HCT116 (cell line): ENCODE data around the gene NFKB1.

Source experiments
- CEBPB ChIP-seq: IDR thresholded peaks from 2 replicates; pipeline ENCODE4 v1.6.1; 2012; ENCODE audit warnings: low read depth
- EZH2phosphoT487 ChIP-seq: fragments of 200-600 bp; IDR thresholded peaks from 2 replicates; pipeline ENCODE4 v1.6.1; 2018; ENCODE audit warnings: antibody characterized with exemption, borderline replicate concordance
- JUND ChIP-seq: IDR thresholded peaks from 2 replicates; pipeline ENCODE4 v1.6.1; 2012
- POLR2A ChIP-seq: IDR thresholded peaks from 2 replicates; pipeline ENCODE4 v1.7.0; 2011; ENCODE audit warnings: borderline replicate concordance; ENCODE audit not compliant: insufficient read depth, insufficient read length; ENCODE audit errors: extremely low read depth
- POLR2AphosphoS5 ChIP-seq: IDR thresholded peaks from 2 replicates; pipeline ENCODE4 v1.6.1; 2011; ENCODE audit warnings: mild to moderate bottlenecking, low read depth, low read length, moderate library complexity
- RAD21 ChIP-seq: IDR thresholded peaks from 2 replicates; pipeline ENCODE4 v1.6.1; 2012; ENCODE audit warnings: low read depth, mild to moderate bottlenecking
- SIN3A ChIP-seq: IDR thresholded peaks from 2 replicates; pipeline ENCODE4 v1.6.1; 2012; ENCODE audit warnings: low read depth
- SP1 ChIP-seq: IDR thresholded peaks from 2 replicates; pipeline ENCODE4 v1.6.1; 2012; ENCODE audit warnings: low read depth
- TF ChIP-seq, protein P1 (sequence below): IDR thresholded peaks from 2 replicates; pipeline ENCODE4 v1.6.1; 2012
- TF ChIP-seq, protein P2 (sequence below), 3 experiments: fragments of 200-600 bp in 1 of 3; sonication (generic) in 1 of 3; IDR thresholded peaks in 2 of 3; conservative IDR thresholded peaks in 1 of 3; 2 replicates each; pipeline ENCODE4 v1.5.1; 2012 to 2017; ENCODE audit warnings: low read depth in 2 of 3, low read length in 2 of 3, antibody characterized with exemption in 1 of 3, borderline replicate concordance in 1 of 3, control low read depth in 1 of 3, mild to moderate bottlenecking in 1 of 3, mixed read lengths in 1 of 3, mixed run types in 1 of 3, moderate library complexity in 1 of 3; ENCODE audit not compliant: insufficient read depth in 1 of 3
- TF ChIP-seq, protein P3 (sequence below): IDR thresholded peaks from 2 replicates; pipeline ENCODE4 v1.6.1; 2012
- TF ChIP-seq, protein P4 (sequence below): IDR thresholded peaks from 2 replicates; pipeline ENCODE4 v1.6.1; 2012; ENCODE audit warnings: low read depth

DNA sequence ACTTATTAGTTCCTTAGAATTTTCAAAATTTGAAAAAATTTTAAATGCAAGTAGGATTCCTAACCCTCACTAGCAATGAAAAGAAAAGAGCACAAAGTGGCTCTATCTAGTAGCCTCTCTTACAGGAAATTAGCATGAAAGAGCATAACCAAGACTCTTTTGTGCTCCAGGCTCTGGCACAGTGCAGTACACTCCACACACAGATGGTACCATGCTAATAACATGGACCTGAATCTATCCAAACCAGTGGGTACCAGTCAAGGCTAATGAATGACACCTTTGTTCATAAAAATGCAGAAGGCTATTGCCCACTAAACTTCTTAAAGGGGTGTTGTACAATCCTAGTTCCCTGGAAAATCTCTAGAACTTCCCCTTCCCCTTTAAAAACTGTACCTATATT lies 140.6 kb downstream of the NFKB1 start:
- TF ChIP-seq RAD21 (no peak), CEBPB (no peak), POLR2AphosphoS5 (no peak), EZH2phosphoT487 (no peak), POLR2A (no peak), SP1 (no peak), SIN3A (no peak), JUND (no peak)
- TF ChIP-seq, protein P1, sequence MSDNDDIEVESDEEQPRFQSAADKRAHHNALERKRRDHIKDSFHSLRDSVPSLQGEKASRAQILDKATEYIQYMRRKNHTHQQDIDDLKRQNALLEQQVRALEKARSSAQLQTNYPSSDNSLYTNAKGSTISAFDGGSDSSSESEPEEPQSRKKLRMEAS: no peak
- TF ChIP-seq, protein P2, sequence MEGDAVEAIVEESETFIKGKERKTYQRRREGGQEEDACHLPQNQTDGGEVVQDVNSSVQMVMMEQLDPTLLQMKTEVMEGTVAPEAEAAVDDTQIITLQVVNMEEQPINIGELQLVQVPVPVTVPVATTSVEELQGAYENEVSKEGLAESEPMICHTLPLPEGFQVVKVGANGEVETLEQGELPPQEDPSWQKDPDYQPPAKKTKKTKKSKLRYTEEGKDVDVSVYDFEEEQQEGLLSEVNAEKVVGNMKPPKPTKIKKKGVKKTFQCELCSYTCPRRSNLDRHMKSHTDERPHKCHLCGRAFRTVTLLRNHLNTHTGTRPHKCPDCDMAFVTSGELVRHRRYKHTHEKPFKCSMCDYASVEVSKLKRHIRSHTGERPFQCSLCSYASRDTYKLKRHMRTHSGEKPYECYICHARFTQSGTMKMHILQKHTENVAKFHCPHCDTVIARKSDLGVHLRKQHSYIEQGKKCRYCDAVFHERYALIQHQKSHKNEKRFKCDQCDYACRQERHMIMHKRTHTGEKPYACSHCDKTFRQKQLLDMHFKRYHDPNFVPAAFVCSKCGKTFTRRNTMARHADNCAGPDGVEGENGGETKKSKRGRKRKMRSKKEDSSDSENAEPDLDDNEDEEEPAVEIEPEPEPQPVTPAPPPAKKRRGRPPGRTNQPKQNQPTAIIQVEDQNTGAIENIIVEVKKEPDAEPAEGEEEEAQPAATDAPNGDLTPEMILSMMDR (IDR thresholded peaks at IDR 0.05 in 2 of 3, conservative IDR thresholded peaks at IDR 0.05 in 1 of 3; ENCODE audit: borderline replicate concordance in 1 of 3, insufficient read depth in 1 of 3, low read depth in 2 of 3, low read length in 2 of 3): no peak
- TF ChIP-seq, protein P3, sequence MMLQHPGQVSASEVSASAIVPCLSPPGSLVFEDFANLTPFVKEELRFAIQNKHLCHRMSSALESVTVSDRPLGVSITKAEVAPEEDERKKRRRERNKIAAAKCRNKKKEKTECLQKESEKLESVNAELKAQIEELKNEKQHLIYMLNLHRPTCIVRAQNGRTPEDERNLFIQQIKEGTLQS: no peak
- TF ChIP-seq, protein P4, sequence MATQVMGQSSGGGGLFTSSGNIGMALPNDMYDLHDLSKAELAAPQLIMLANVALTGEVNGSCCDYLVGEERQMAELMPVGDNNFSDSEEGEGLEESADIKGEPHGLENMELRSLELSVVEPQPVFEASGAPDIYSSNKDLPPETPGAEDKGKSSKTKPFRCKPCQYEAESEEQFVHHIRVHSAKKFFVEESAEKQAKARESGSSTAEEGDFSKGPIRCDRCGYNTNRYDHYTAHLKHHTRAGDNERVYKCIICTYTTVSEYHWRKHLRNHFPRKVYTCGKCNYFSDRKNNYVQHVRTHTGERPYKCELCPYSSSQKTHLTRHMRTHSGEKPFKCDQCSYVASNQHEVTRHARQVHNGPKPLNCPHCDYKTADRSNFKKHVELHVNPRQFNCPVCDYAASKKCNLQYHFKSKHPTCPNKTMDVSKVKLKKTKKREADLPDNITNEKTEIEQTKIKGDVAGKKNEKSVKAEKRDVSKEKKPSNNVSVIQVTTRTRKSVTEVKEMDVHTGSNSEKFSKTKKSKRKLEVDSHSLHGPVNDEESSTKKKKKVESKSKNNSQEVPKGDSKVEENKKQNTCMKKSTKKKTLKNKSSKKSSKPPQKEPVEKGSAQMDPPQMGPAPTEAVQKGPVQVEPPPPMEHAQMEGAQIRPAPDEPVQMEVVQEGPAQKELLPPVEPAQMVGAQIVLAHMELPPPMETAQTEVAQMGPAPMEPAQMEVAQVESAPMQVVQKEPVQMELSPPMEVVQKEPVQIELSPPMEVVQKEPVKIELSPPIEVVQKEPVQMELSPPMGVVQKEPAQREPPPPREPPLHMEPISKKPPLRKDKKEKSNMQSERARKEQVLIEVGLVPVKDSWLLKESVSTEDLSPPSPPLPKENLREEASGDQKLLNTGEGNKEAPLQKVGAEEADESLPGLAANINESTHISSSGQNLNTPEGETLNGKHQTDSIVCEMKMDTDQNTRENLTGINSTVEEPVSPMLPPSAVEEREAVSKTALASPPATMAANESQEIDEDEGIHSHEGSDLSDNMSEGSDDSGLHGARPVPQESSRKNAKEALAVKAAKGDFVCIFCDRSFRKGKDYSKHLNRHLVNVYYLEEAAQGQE: no peak
